Measurements from ENCODE around the gene IMPG1.

GRCh38 chr6:75892384-75892783 is 180.1 kb downstream of the IMPG1 start:
- TF ChIP-seq CTCF (IDR thresholded peaks at IDR 0.05; ENCODE audit: low read length) (no peak), EZH2 (IDR thresholded peaks at IDR 0.05; ENCODE audit: borderline replicate concordance, low read length) (no peak)

Measured in OCI-LY1 (cell line).